HUES48 (cell line): ENCODE results near the gene RIBC2.
"Not testable (repeated sequence)": the region's sequence is repeated elsewhere in the genome, so short reads cannot be mapped to it uniquely, and the experiment has no call there.

Source experiments
- H3K27ac ChIP-seq: one replicate; pipeline ENCODE4 v1.7.0; 2013; ENCODE audit warnings: low read depth, low read length, inconsistent platforms
- H3K27me3 ChIP-seq: 2 replicates; pipeline ENCODE4 v1.6.1; 2013; ENCODE audit warnings: mild to moderate bottlenecking, low read length; ENCODE audit not compliant: control insufficient read depth, insufficient read depth
- H3K36me3 ChIP-seq: 2 replicates; pipeline ENCODE4 v1.6.1; 2013; ENCODE audit warnings: low read length; ENCODE audit not compliant: control insufficient read depth, insufficient read depth
- H3K4me1 ChIP-seq: 2 replicates; pipeline ENCODE4 v1.6.1; 2013; ENCODE audit warnings: mild to moderate bottlenecking, low read length; ENCODE audit not compliant: control insufficient read depth, insufficient read depth
- H3K4me3 ChIP-seq: 2 replicates; pipeline ENCODE4 v1.5.1; 2013; ENCODE audit warnings: mild to moderate bottlenecking, low read depth, low read length
- H3K9ac ChIP-seq: 2 replicates; pipeline ENCODE4 v1.6.1; 2013; ENCODE audit warnings: mild to moderate bottlenecking, low read depth, low read length, moderate library complexity
- H3K9me3 ChIP-seq: 2 replicates; pipeline ENCODE4 v1.6.1; 2013; ENCODE audit warnings: low read length; ENCODE audit not compliant: control insufficient read depth, insufficient read depth

The RIBC2 gene

DNA sequence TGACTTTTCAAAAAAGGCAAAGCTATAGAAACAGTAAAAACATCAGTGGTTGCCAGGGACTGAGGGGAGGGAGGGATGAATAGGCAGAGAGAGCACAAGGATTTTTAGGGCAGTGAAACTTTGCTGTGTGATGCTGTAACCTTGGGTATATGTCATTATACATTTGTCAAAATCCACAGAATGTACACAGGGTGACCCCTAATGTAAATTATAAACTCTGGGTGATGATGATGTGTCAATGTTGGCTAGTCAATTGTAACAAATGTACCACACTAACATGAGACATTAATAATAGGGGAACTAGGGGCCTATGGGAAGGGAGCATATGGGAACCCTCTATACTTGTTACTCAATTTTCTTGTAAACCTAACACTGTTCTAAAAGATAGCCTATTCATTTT, 24.8 kb downstream of the RIBC2 start:
- no peak overlapping the region for H3K9ac ChIP-seq
- H3K36me3 ChIP-seq, result no peaks in the 10 kb centered on the region
- no peak overlapping the region for H3K27ac ChIP-seq
- no peak overlapping the region for H3K4me3 ChIP-seq
- no peaks in the 10 kb centered on the region for H3K27me3 ChIP-seq
- no peaks in the 10 kb centered on the region for H3K9me3 ChIP-seq
- H3K4me1 ChIP-seq, result peaks cover 7% of the 10 kb centered on the region; the same call in 1 of the 2 replicates

DNA sequence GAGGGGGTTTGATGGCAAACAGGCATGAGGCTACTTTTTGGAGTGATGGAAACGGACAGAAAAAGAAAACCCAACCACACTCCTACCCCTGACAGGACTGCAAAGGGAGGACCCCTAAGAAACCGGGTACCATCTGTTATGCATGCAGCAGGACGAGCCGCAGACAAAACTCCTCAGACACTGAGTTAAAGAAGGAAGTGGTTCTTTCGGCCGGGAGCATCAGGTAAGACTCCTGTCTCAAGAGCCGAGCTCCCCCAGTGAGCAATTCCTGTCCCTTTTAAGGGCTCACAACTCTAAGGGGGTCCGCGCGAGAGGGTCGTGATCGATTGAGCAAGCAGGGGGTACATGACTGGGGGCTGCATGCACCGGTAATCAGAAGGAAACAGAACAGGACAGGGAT, 27.2 kb downstream of the RIBC2 start:
- not testable (repeated sequence) for H3K36me3 ChIP-seq, H3K4me3 ChIP-seq, H3K9me3 ChIP-seq, H3K9ac ChIP-seq, H3K27ac ChIP-seq, H3K4me1 ChIP-seq, H3K27me3 ChIP-seq

DNA sequence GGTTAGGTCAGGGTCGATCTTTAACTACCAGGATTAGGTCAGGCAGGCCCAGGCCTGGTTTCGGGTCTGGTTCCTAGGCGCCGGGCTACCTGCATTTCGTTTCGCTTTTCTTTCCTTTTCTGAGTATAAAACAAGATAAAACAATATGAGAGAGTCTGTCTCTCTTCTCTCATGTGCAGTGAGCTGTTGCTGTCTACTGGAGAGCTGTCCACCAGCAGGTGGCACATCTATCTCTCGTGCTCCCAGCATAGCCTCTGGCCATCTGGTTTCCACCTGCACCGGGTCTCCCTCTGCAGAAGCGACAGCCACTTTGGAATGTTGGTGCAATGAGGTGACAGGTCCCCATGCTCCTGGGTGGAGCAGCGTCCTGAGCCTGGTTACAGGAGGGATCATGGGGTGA, 27.6 kb downstream of the RIBC2 start:
- no peak overlapping the region for H3K4me3 ChIP-seq
- no peak overlapping the region for H3K9ac ChIP-seq
- no peaks in the 10 kb centered on the region for H3K27me3 ChIP-seq
- H3K36me3 ChIP-seq, result no peaks in the 10 kb centered on the region
- H3K27ac ChIP-seq, result no peak overlapping the region
- H3K4me1 ChIP-seq, result no peaks in the 10 kb centered on the region
- no peaks in the 10 kb centered on the region for H3K9me3 ChIP-seq

DNA sequence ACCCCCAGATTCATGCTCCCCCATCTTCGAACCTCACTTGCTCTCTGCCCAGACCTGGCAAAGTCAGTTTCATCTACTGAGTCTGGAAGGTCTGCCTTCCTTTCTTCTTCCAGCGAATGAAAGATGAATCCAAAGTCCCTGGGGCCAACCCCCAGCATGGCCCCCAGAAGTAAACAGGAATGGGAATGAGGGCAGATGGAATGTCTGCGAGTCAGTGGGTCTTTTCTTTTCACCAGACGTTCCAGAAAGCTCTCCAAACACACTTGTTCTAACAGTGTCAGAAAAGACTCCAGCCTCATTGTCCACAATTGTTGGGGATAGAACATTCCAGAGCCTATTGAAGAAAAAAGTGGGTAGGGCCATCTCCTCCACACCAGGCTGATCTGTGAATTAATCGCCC, 28.6 kb downstream of the RIBC2 start:
- no peak overlapping the region for H3K9ac ChIP-seq
- H3K36me3 ChIP-seq, result no peaks in the 10 kb centered on the region
- no peaks in the 10 kb centered on the region for H3K27me3 ChIP-seq
- H3K9me3 ChIP-seq, result no peaks in the 10 kb centered on the region
- H3K4me1 ChIP-seq, result no peaks in the 10 kb centered on the region
- no peak overlapping the region for H3K27ac ChIP-seq
- no peak overlapping the region for H3K4me3 ChIP-seq

DNA sequence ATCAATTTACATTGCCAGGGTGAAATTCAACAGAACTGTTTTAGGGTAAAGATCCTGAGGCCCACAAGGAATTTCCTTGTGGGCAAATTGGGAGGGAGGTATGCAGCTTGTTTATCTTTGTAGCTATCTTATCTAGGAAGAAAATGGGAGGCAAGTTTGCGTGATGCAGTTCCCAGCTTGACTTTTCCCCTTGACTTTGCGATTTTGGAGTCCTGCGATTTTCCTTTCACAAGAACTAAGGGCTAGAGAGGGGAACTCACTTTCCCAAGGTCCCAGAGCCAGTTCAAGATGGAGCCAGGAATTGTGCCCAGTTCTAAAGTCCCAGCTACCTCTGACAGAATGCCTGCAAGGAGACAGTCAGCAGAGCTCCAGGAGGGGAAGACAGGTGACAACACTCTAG, 30.7 kb downstream of the RIBC2 start:
- no peaks in the 10 kb centered on the region for H3K36me3 ChIP-seq
- no peak overlapping the region for H3K27ac ChIP-seq
- no peak overlapping the region for H3K9ac ChIP-seq
- no peak overlapping the region for H3K4me3 ChIP-seq
- H3K9me3 ChIP-seq, result no peaks in the 10 kb centered on the region
- H3K4me1 ChIP-seq, result no peaks in the 10 kb centered on the region
- H3K27me3 ChIP-seq, result no peaks in the 10 kb centered on the region

DNA sequence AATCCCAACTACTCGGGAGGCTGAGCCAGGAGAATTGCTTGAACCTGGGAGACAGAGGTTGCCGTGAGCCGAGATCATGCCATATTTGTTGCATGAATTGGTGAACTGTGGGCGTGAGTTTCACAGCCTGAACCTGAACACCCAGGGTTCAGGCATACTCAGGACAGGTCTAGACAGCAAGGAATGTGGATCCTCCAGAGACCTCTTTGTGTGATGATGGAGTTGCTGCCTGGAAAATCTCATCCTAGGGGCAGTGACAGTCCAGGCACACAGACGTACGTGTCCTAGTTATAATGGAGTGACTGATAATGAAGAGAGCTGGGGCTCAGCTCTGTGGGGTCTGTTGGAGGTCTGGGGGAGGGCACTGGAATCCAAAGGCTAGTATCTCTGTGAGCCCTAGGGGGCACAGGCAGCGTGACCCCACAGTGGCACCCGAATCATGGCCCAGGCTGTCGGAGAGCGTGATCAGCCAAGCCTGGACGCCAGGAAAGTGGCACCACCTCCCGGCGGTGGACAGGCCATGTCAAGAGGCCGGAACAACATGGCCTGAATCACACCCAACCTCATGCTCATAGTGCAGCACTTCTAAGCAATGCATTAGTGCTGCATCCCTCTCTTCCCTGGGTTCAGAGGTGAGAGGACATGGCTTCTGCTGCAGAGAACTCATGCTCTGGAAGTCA, 31.7 kb downstream of the RIBC2 start:
- no peak overlapping the region for H3K27ac ChIP-seq
- H3K9me3 ChIP-seq, result no peaks in the 10 kb centered on the region
- H3K36me3 ChIP-seq, result no peaks in the 10 kb centered on the region
- no peak overlapping the region for H3K4me3 ChIP-seq
- H3K27me3 ChIP-seq, result no peaks in the 10 kb centered on the region
- no peaks in the 10 kb centered on the region for H3K4me1 ChIP-seq
- H3K9ac ChIP-seq, result no peak overlapping the region

DNA sequence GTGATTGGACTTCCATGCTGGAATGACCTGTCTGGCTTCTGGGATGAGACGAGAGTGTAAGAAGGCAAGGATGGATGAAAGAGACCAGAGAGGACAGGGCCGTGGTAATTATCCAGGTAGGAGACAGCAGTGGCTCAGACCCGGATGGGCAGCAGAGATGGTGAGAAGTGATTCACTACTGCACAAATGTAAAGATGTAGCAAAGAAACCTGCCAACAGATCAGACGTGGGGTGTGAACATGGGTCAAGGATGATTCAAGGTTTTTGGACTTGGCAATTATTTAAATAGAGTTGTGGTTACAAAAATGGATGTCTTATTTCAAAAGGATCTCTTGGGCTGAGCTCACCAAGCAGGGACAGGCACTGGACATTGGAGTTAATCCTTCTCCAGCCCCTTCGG, 32.7 kb downstream of the RIBC2 start:
- no peaks in the 10 kb centered on the region for H3K27me3 ChIP-seq
- H3K4me3 ChIP-seq, result no peak overlapping the region
- H3K27ac ChIP-seq, result no peak overlapping the region
- H3K9me3 ChIP-seq, result no peaks in the 10 kb centered on the region
- H3K9ac ChIP-seq, result no peak overlapping the region
- no peaks in the 10 kb centered on the region for H3K4me1 ChIP-seq
- no peaks in the 10 kb centered on the region for H3K36me3 ChIP-seq

- not testable (repeated sequence) for H3K4me3 ChIP-seq, H3K4me1 ChIP-seq, H3K9me3 ChIP-seq, H3K9ac ChIP-seq, H3K27ac ChIP-seq, H3K36me3 ChIP-seq, H3K27me3 ChIP-seq
These were observed 34.1 kb downstream of the RIBC2 start for GRCh38 chr22:45447596-45447995.

- no peaks in the 10 kb centered on the region for H3K27me3 ChIP-seq
These were observed 34.9 kb downstream of the RIBC2 start for GRCh38 chr22:45448431-45448830.

GRCh38 chr22:45449442-45449841, 35.9 kb downstream of the RIBC2 start:
- not testable (repeated sequence) for H3K9me3 ChIP-seq, H3K27ac ChIP-seq, H3K4me3 ChIP-seq, H3K27me3 ChIP-seq, H3K4me1 ChIP-seq, H3K36me3 ChIP-seq, H3K9ac ChIP-seq

More at GRCh38 chr22:45448431-45448830, 34.9 kb downstream of the RIBC2 start:
- Histone ChIP-seq H3K36me3 (no peaks in the 10 kb centered on the region), H3K9ac (no peak overlapping the region), H3K4me1 (no peaks in the 10 kb centered on the region), H3K4me3 (no peak overlapping the region), H3K27ac (no peak overlapping the region), H3K9me3 (no peaks in the 10 kb centered on the region)

DNA sequence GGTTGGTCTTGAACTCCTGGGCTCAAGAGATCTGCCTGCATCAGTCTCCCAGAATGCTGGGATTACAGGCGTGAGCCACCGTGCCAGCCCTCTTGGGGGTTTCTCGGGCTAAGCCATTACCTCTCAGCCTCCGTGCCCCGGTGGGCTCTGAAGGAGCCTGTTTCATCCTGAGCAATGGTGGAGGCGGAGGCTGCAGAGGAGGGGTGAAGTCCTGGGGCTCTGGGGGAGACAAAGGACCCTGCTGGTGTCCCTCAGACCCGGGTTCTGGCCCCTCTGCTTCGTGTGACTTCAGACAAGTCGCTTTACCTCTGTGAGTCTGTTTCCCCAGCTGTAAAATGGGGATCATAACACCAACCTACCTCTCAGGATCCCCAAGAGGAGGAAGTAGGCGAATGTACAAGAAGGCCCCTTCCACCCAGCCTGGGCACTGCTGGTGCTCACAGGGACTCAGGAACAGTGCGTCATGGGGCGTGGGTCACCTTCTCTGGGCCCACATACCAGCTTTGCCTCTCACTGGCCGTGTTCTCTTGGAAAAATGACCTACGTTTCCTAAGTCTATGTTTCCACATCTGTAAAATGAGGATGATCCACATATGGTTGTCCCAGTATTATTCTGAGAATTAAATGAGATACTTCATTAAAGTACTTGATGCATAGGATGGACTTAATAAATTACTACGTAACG, 36.8 kb downstream of the RIBC2 start:
- H3K4me3 ChIP-seq, result no peak overlapping the region
- H3K9me3 ChIP-seq, result no peaks in the 10 kb centered on the region
- H3K9ac ChIP-seq, result no peak overlapping the region
- no peaks in the 10 kb centered on the region for H3K27me3 ChIP-seq
- H3K36me3 ChIP-seq, result no peaks in the 10 kb centered on the region
- H3K27ac ChIP-seq, result no peak overlapping the region
- H3K4me1 ChIP-seq, result no peaks in the 10 kb centered on the region
